HEK293 (cell line): ENCODE measurements around the gene SLC39A10.
A peak's percentile ranks its signal among the peaks of the same experiment; 100 is the strongest.

Experiments used
- CTCF ChIA-PET: fragments of 350-600 bp; formaldehyde crosslinking; extraction: SDS; loops from one replicate; lab custom pipeline; 2021; ENCODE audit warnings: antibody characterized with exemption; lab: Yijun Ruan, JAX
- POLR2A ChIA-PET: fragments of 300-600 bp; formaldehyde crosslinking; extraction: SDS; loops from one replicate; lab custom pipeline; 2020; ENCODE audit warnings: antibody characterized with exemption, inconsistent platforms; lab: Yijun Ruan, JAX
- H3K27ac ChIP-seq: fragments of 200-500 bp; sonication (Bioruptor generic); 2 replicates; pipeline ENCODE4 v1.5.1; 2014; ENCODE audit warnings: low read depth, low read length, control low read depth, inconsistent platforms; ENCODE audit errors: extremely low read depth
- H3K36me3 ChIP-seq, 2 experiments: fragments of 200-500 bp in 1 of 2; sonication (Bioruptor generic) in 1 of 2; 1 replicate in 1 of 2; 2 replicates in 1 of 2; pipeline ENCODE4 v1.5.1; 2014 to 2017; ENCODE audit warnings: inconsistent platforms in 2 of 2, low read length in 2 of 2; ENCODE audit not compliant: control insufficient read depth in 2 of 2, insufficient read depth in 1 of 2
- H3K4me1 ChIP-seq: fragments of 200-500 bp; sonication (Bioruptor generic); 2 replicates; pipeline ENCODE4 v1.5.1; 2014; ENCODE audit warnings: mild to moderate bottlenecking, low read length, inconsistent platforms; ENCODE audit not compliant: control insufficient read depth, insufficient read depth
- H3K4me3 ChIP-seq: 2 replicates; pipeline ENCODE4 v1.5.1; 2011; ENCODE audit warnings: low read depth, mild to moderate bottlenecking, control low read depth, low read length, moderate library complexity
- H3K9me3 ChIP-seq: fragments of 200-500 bp; sonication (Bioruptor generic); 2 replicates; pipeline ENCODE4 v1.5.1; 2014; ENCODE audit warnings: low read depth, low read length, inconsistent platforms; ENCODE audit not compliant: control insufficient read depth, insufficient read depth
- CTCF ChIP-seq: fragments of 450-650 bp; formaldehyde crosslinking; IDR thresholded peaks from 2 replicates; pipeline ENCODE4 v1.5.1; 2016; ENCODE audit warnings: missing biosample characterization, missing genetic modification characterization
- EGR2 ChIP-seq: fragments of 450-650 bp; formaldehyde crosslinking; IDR thresholded peaks from 2 replicates; pipeline ENCODE4 v1.5.1; 2016; ENCODE audit warnings: low read depth, missing biosample characterization, missing genetic modification characterization
- TRIM28 ChIP-seq: IDR thresholded peaks from 2 replicates; pipeline ENCODE4 v1.6.1; 2011; ENCODE audit warnings: low read length, control low read depth, borderline replicate concordance
- ZBTB21 ChIP-seq: fragments of 450-650 bp; formaldehyde crosslinking; IDR thresholded peaks from 2 replicates; pipeline ENCODE4 v1.5.1; 2017; ENCODE audit warnings: missing biosample characterization, missing genetic modification characterization
- ZBTB48 ChIP-seq: fragments of 450-650 bp; formaldehyde crosslinking; IDR thresholded peaks from 2 replicates; pipeline ENCODE4 v1.5.1; 2016; ENCODE audit warnings: missing biosample characterization, missing genetic modification characterization
- ZNF155 ChIP-seq: fragments of 450-650 bp; formaldehyde crosslinking; IDR thresholded peaks from 2 replicates; pipeline ENCODE4 v1.5.1; 2016; ENCODE audit warnings: missing biosample characterization, missing genetic modification characterization
- ZNF2 ChIP-seq: fragments of 450-650 bp; formaldehyde crosslinking; IDR thresholded peaks from 2 replicates; pipeline ENCODE4 v1.5.1; 2016; ENCODE audit warnings: missing biosample characterization, missing genetic modification characterization
- ZNF324 ChIP-seq: fragments of 450-650 bp; formaldehyde crosslinking; IDR thresholded peaks from 2 replicates; pipeline ENCODE4 v1.5.1; 2016; ENCODE audit warnings: missing biosample characterization, missing genetic modification characterization
- ZNF404 ChIP-seq: fragments of 450-650 bp; formaldehyde crosslinking; IDR thresholded peaks from 2 replicates; pipeline ENCODE4 v1.5.1; 2017; ENCODE audit warnings: missing biosample characterization, missing genetic modification characterization
- ZNF513 ChIP-seq: fragments of 450-650 bp; IDR thresholded peaks from 2 replicates; pipeline ENCODE4 v1.5.1; 2018; ENCODE audit warnings: missing biosample characterization, missing genetic modification characterization
- ZNF544 ChIP-seq: fragments of 450-650 bp; formaldehyde crosslinking; IDR thresholded peaks from 2 replicates; pipeline ENCODE4 v1.5.0; 2017; ENCODE audit warnings: missing biosample characterization, missing genetic modification characterization
- ZNF555 ChIP-seq: fragments of 450-650 bp; formaldehyde crosslinking; conservative IDR thresholded peaks from 2 replicates; pipeline ENCODE4 v1.5.1; 2017; ENCODE audit warnings: missing biosample characterization, mild to moderate bottlenecking, missing genetic modification characterization, inconsistent platforms
- ZNF558 ChIP-seq: fragments of 450-650 bp; formaldehyde crosslinking; IDR thresholded peaks from 2 replicates; pipeline ENCODE4 v1.5.1; 2016; ENCODE audit warnings: missing biosample characterization, missing genetic modification characterization
- ZNF561 ChIP-seq: fragments of 450-650 bp; IDR thresholded peaks from 2 replicates; pipeline ENCODE4 v1.5.1; 2018; ENCODE audit warnings: missing biosample characterization, missing genetic modification characterization, borderline replicate concordance
- ZNF654 ChIP-seq: fragments of 450-650 bp; formaldehyde crosslinking; IDR thresholded peaks from 2 replicates; pipeline ENCODE4 v1.5.1; 2016; ENCODE audit warnings: low read depth, missing biosample characterization, missing genetic modification characterization
- ZNF660 ChIP-seq: fragments of 450-650 bp; IDR thresholded peaks from 2 replicates; pipeline ENCODE4 v1.5.1; 2018; ENCODE audit warnings: missing biosample characterization, mild to moderate bottlenecking, missing genetic modification characterization
- ZNF664 ChIP-seq: fragments of 450-650 bp; formaldehyde crosslinking; IDR thresholded peaks from 2 replicates; pipeline ENCODE4 v1.5.1; 2016; ENCODE audit warnings: missing biosample characterization, missing genetic modification characterization
- ZNF670 ChIP-seq: fragments of 450-650 bp; formaldehyde crosslinking; IDR thresholded peaks from 2 replicates; pipeline ENCODE4 v1.5.1; 2016; ENCODE audit warnings: missing biosample characterization, missing genetic modification characterization, low read depth
- ZNF747 ChIP-seq: fragments of 450-650 bp; formaldehyde crosslinking; IDR thresholded peaks from 2 replicates; pipeline ENCODE4 v1.5.1; 2016; ENCODE audit warnings: missing biosample characterization, missing genetic modification characterization
- ZNF792 ChIP-seq: fragments of 450-650 bp; formaldehyde crosslinking; IDR thresholded peaks from 2 replicates; pipeline ENCODE4 v1.5.1; 2016; ENCODE audit warnings: missing biosample characterization, missing genetic modification characterization
- ZNF843 ChIP-seq: fragments of 450-650 bp; formaldehyde crosslinking; IDR thresholded peaks from 2 replicates; pipeline ENCODE4 v1.5.1; 2016; ENCODE audit warnings: missing biosample characterization, missing genetic modification characterization
- ZXDB ChIP-seq: fragments of 450-650 bp; formaldehyde crosslinking; IDR thresholded peaks from 2 replicates; pipeline ENCODE4 v1.5.1; 2016; ENCODE audit warnings: missing biosample characterization, missing genetic modification characterization
- TF ChIP-seq, protein P1 (sequence below): fragments of 450-650 bp; formaldehyde crosslinking; IDR thresholded peaks from 2 replicates; pipeline ENCODE4 v1.5.1; 2016; ENCODE audit warnings: missing biosample characterization, missing genetic modification characterization
- TF ChIP-seq, protein P2 (sequence below): fragments of 450-650 bp; formaldehyde crosslinking; IDR thresholded peaks from 2 replicates; pipeline ENCODE4 v1.5.1; 2016; ENCODE audit warnings: missing biosample characterization, missing genetic modification characterization, low read depth

Gene SLC39A10

GRCh38 chr2:195659114-195659513, 2.1 kb downstream of the SLC39A10 start:
- ChIA-PET CTCF (interaction anchor here (0.7 to 2.6 kb wide), 6 partner anchors 13 to 408 kb away, joined by 3 to 18 read pairs (median 6); no protein-coding TSS in a partner anchor), POLR2A (no interaction called here)
- Histone ChIP-seq H3K9me3 (no peaks in the 10 kb centered on the region), H3K36me3 (no peaks in the 10 kb centered on the region), H3K4me1 (no peaks in the 10 kb centered on the region)
- TF ChIP-seq ZNF670 (tag by site-specific recombination) = no peak
- TF ChIP-seq, all 188 proteins: peak for 0
- Histone ChIP-seq H3K4me3 (peak overlapping the region; percentile 15), H3K27ac (no peak overlapping the region)

- POLR2A ChIA-PET = no interaction called here
- no peaks in the 10 kb centered on the region for H3K4me1 ChIP-seq
- H3K27ac ChIP-seq = no peak overlapping the region
- TF ChIP-seq, protein P1, sequence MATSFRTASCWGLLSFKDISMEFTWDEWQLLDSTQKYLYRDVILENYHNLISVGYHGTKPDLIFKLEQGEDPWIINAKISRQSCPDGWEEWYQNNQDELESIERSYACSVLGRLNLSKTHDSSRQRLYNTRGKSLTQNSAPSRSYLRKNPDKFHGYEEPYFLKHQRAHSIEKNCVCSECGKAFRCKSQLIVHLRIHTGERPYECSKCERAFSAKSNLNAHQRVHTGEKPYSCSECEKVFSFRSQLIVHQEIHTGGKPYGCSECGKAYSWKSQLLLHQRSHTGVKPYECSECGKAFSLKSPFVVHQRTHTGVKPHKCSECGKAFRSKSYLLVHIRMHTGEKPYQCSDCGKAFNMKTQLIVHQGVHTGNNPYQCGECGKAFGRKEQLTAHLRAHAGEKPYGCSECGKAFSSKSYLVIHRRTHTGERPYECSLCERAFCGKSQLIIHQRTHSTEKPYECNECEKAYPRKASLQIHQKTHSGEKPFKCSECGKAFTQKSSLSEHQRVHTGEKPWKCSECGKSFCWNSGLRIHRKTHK (tag by site-specific recombination) = no peak
- no peak for TF ChIP-seq ZNF792 (tag by site-specific recombination)
- TF ChIP-seq ZNF404 = no peak
- TF ChIP-seq ZNF843 (tag by site-specific recombination) = no peak
- TF ChIP-seq ZNF324 (tag by site-specific recombination) = no peak
- TF ChIP-seq ZNF513 (tag by site-specific recombination) = no peak
- TF ChIP-seq ZNF660 (tag by site-specific recombination) = peak; percentile 48; the same call in 1 of the 2 replicates
- no peak for TF ChIP-seq ZXDB (tag by site-specific recombination)
- no peak for TF ChIP-seq ZBTB21 (tag by site-specific recombination)
- peak; percentile 67 for TF ChIP-seq ZNF654
- peak; percentile 91 for TF ChIP-seq ZNF2 (tag by site-specific recombination)
- TF ChIP-seq CTCF (tag by site-specific recombination) = peak; percentile 51; the same call in 1 of the 2 replicates
- no peak for TF ChIP-seq ZNF558 (tag by site-specific recombination)
- TF ChIP-seq EGR2 (tag by site-specific recombination) = no peak
- peak; percentile 19; the same call in 1 of the 2 replicates for TF ChIP-seq ZNF664
- H3K36me3 ChIP-seq = no peaks in the 10 kb centered on the region
- no peak overlapping the region for H3K4me3 ChIP-seq
- H3K9me3 ChIP-seq = no peaks in the 10 kb centered on the region
- CTCF ChIA-PET = interaction anchor here (0.5 to 2.6 kb wide), 47 partner anchors 9 to 1444 kb away, joined by 3 to 39 read pairs (median 4); no protein-coding TSS in a partner anchor
Observed at GRCh38 chr2:195659982-195660890, 3.2 kb downstream of the SLC39A10 start.

DNA sequence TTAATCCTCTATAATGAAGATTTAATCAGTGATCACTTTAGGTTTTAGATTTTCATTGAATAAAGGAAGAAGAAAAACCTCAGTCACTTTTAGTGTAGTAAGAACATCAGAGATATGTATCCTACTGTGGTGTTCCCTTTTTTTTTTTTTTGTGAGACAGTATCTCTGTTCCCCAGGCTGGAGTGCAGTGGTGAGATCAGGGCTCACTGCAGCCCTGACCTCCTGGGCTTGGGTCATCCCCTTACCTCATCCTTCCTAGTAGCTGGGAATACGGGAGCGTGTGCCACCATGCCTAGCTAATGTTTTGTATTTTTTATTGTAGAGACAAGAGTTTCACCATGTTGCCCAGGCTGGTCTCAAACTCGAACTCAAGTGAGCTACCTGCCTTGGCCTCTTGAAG, 5.1 kb downstream of the SLC39A10 start:
- ChIA-PET POLR2A (no interaction called here), CTCF (interaction anchor here (0.7 to 1.5 kb wide), 4 partner anchors 88 to 406 kb away, joined by 3 to 5 read pairs (median 4); partner anchors contain the start of gene DNAH7)
- Histone ChIP-seq H3K36me3 (no peaks in the 10 kb centered on the region), H3K9me3 (no peaks in the 10 kb centered on the region), H3K27ac (no peak overlapping the region), H3K4me1 (peaks cover 3% of the 10 kb centered on the region; the same call in 1 of the 2 replicates), H3K4me3 (no peak overlapping the region)
- TF ChIP-seq, protein P2, sequence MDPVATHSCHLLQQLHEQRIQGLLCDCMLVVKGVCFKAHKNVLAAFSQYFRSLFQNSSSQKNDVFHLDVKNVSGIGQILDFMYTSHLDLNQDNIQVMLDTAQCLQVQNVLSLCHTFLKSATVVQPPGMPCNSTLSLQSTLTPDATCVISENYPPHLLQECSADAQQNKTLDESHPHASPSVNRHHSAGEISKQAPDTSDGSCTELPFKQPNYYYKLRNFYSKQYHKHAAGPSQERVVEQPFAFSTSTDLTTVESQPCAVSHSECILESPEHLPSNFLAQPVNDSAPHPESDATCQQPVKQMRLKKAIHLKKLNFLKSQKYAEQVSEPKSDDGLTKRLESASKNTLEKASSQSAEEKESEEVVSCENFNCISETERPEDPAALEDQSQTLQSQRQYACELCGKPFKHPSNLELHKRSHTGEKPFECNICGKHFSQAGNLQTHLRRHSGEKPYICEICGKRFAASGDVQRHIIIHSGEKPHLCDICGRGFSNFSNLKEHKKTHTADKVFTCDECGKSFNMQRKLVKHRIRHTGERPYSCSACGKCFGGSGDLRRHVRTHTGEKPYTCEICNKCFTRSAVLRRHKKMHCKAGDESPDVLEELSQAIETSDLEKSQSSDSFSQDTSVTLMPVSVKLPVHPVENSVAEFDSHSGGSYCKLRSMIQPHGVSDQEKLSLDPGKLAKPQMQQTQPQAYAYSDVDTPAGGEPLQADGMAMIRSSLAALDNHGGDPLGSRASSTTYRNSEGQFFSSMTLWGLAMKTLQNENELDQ (tag by site-specific recombination) = no peak
- TF ChIP-seq ZBTB48 (tag by site-specific recombination) (no peak), ZNF544 (tag by site-specific recombination) (no peak), TRIM28 (no peak), ZNF555 (tag by site-specific recombination) (no peak), ZNF747 (tag by site-specific recombination) (no peak), ZNF324 (tag by site-specific recombination) (no peak), ZNF561 (tag by site-specific recombination) (no peak), ZNF155 (tag by site-specific recombination) (no peak)
